ENCODE results near the gene P2RY1.

P2RY1 gene

GRCh38 chr3:152834776-152835600 is at the start of gene P2RY1:
TSS of gene P2RY1 (plus strand) at chr3:152835131. CDS start at chr3:152835783, 652 bp downstream.
- in situ Hi-C loops (cut with HindIII; ENCODE audit: low sequenced_read_pairs), result no loop called here
- H3K4me3 ChIP-seq (ENCODE audit: low read depth, low read length), result peak within 1 kb of the TSS; percentile 58
- TF ChIP-seq CTCF (IDR thresholded peaks at IDR 0.05; ENCODE audit: low read depth, low read length), result peak; percentile 41
- DNase-seq (ENCODE audit: low read depth, low spot score), result peak; percentile 69

- in situ Hi-C loops (cut with HindIII; ENCODE audit: low sequenced_read_pairs), result no loop called here
- DNase-seq (ENCODE audit: low read depth, low spot score), result peak; percentile 20
- H3K4me3 ChIP-seq (ENCODE audit: low read depth, low read length), result no peak overlapping the region
- no peak for TF ChIP-seq CTCF (IDR thresholded peaks at IDR 0.05; ENCODE audit: low read depth, low read length)
Observed at GRCh38 chr3:152786977-152787681, 47.8 kb upstream of the P2RY1 start.

GRCh38 chr3:152790651-152791387 is 44.1 kb upstream of the P2RY1 start:
- in situ Hi-C loops (cut with HindIII; ENCODE audit: low sequenced_read_pairs), result no loop called here
- TF ChIP-seq CTCF (IDR thresholded peaks at IDR 0.05; ENCODE audit: low read depth, low read length), result no peak
- no peak for DNase-seq (ENCODE audit: low read depth, low spot score)
- H3K4me3 ChIP-seq (ENCODE audit: low read depth, low read length), result no peak overlapping the region

- in situ Hi-C loops (cut with HindIII; ENCODE audit: low sequenced_read_pairs), result no loop called here
- DNase-seq (ENCODE audit: low read depth, low spot score), result no peak
- TF ChIP-seq CTCF (IDR thresholded peaks at IDR 0.05; ENCODE audit: low read depth, low read length), result no peak
- H3K4me3 ChIP-seq (ENCODE audit: low read depth, low read length), result no peak overlapping the region
Observed at GRCh38 chr3:152793969-152794368, 41.0 kb upstream of the P2RY1 start.

- TF ChIP-seq CTCF (IDR thresholded peaks at IDR 0.05; ENCODE audit: low read depth, low read length), result no peak
- in situ Hi-C loops (cut with HindIII; ENCODE audit: low sequenced_read_pairs), result no loop called here
- DNase-seq (ENCODE audit: low read depth, low spot score), result no peak
- no peak overlapping the region for H3K4me3 ChIP-seq (ENCODE audit: low read depth, low read length)
Observed at GRCh38 chr3:152797751-152798432, 37.0 kb upstream of the P2RY1 start.
